Lung (tissue), 12 donors: Measurements from ENCODE around the gene CEP170B. TPM values are rescaled to one million over a fixed set of nuclear protein-coding genes. Genes with fewer than 3 reads are reported as not detected.

Experiments
- ATAC-seq: fragments of 200-7000 bp; cut with Tn5 transposase; one replicate; pipeline ENCODE4 v1.9.1; 2020; ENCODE audit warnings: moderate number of reproducible peaks; ENCODE audit not compliant: insufficient read depth, low FRiP score
- DNase-seq, 3 donors: peaks; one replicate each; pipeline ENCODE4 v3.0.0-alpha.2; 2013 to 2017
- H3K27ac ChIP-seq, 2 donors: one replicate each; pipeline ENCODE4 v1.5.1; 2013; ENCODE audit warnings: mild to moderate bottlenecking in 2 of 2, moderate library complexity in 2 of 2, control low read depth in 1 of 2, inconsistent platforms in 1 of 2, low read depth in 1 of 2, low read length in 1 of 2
- H3K27me3 ChIP-seq, 3 donors: one replicate each; pipeline ENCODE4 v1.5.1; 2013; ENCODE audit warnings: low read length in 2 of 3; ENCODE audit not compliant: control insufficient read depth in 3 of 3, insufficient read depth in 3 of 3
- H3K36me3 ChIP-seq, 4 donors: one replicate each; pipeline ENCODE4 v1.5.1; 2013; ENCODE audit warnings: low read length in 4 of 4, mild to moderate bottlenecking in 1 of 4, moderate library complexity in 1 of 4; ENCODE audit not compliant: control insufficient read depth in 4 of 4, insufficient read depth in 4 of 4
- H3K4me1 ChIP-seq, 5 donors: one replicate each; pipeline ENCODE4 v1.5.1; 2013; ENCODE audit warnings: low read length in 5 of 5, mild to moderate bottlenecking in 2 of 5, moderate library complexity in 1 of 5; ENCODE audit not compliant: control insufficient read depth in 5 of 5, insufficient read depth in 5 of 5
- H3K4me3 ChIP-seq: one replicate; pipeline ENCODE4 v1.5.1; 2013; ENCODE audit warnings: mild to moderate bottlenecking, control low read depth, moderate library complexity
- H3K9ac ChIP-seq, 2 donors: one replicate each; pipeline ENCODE4 v1.5.1; 2013; ENCODE audit warnings: low read length in 2 of 2, control low read depth in 1 of 2; ENCODE audit not compliant: insufficient read depth in 1 of 2
- H3K9me3 ChIP-seq, 4 donors: one replicate each; pipeline ENCODE4 v1.5.1; 2013; ENCODE audit warnings: low read length in 3 of 4, mild to moderate bottlenecking in 1 of 4, moderate library complexity in 1 of 4; ENCODE audit not compliant: control insufficient read depth in 4 of 4, insufficient read depth in 3 of 4
- WGBS, 2 donors: extraction: QIAGEN DNeasy Blood & Tissue Kit; methylation state at CpG; one replicate each; pipeline ENCODE4 v1.1.7; 2013; 5-methylcytosine and 5-hydroxymethylcytosine counted together
- polyA plus RNA-seq, 2 donors: library from polyadenylated mRNA; stranded (reverse); fragments of 200-250 nt; gene quantifications; one replicate each; pipeline ENCODE4 v1.2.1, GENCODE V29; 2013
- total RNA-seq, 2 donors: library from RNA; depleted of rRNA in 1 of 2; stranded (reverse); fragments of >200 nt in 1 of 2; gene quantifications; one replicate each; pipeline ENCODE4 v1.2.1, GENCODE V29; 2014 to 2021
- TF ChIP-seq, protein P1 (sequence below): IDR thresholded peaks from 2 replicates; pipeline ENCODE4 v1.5.1; 2012; ENCODE audit warnings: mild to moderate bottlenecking; ENCODE audit errors: control extremely low read depth, extremely low read depth
- donor health status: control.
- donor health status: control.
- donor health status: Bipolar disorder and iron deficiency.
- donor health status: healthy.
- donor health status: DM: yes; HTN: yes; CAD: no.

The CEP170B gene
- total and polyA plus RNA-seq, 4 donors = 12.1 to 50.3 (median 15.1) TPM

DNA sequence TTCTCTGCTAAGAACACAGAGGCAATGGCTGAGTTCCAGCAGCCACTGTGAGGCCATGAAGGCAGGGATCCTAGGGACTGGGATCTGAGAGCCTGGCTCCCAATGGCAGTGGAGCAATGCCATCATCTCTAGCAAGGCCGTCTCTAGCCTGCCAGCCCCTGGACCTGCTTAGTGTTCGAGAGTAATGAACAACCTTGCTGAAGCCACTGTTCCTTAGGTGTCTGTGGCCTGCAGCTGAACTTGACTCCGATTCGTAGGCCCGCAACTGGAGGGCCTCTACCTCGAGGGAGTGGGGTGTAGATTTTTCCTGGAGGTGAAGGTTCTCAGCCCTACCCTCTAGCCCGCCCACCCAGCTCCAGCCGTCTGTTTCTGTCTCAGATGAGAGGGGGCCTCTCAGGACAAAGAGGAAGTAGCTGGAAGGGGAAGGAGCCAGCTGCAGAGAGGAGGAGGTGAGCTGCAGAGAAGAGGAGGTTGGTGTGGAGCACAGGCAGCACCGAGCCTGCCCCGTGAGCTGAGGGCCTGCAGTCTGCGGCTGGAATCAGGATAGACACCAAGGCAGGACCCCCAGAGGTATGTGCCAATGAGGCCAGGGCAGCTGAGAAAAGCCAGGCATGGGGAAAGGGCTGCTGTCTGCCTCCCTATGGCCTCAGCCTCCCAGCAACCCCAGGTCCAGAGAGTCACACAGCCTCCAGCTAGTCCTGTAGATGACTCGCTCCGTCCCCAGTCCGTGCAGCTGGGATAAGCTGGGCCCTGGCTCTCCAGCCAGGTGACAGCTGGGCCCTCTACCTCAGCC, 59.5 kb downstream of the CEP170B start, which contains the start of gene PLD4:
Gene PLD4, plus strand, starts transcription at position 459 of the 793 bp plus-strand sequence. CDS start 2,262 bp downstream, outside the sequence.
- no peak within 1 kb of the TSS for H3K27ac ChIP-seq
- no peaks in the 10 kb centered on the region for H3K27me3 ChIP-seq
- H3K9ac ChIP-seq = no peak within 1 kb of the TSS
- H3K9me3 ChIP-seq = peaks cover 0 to 7% (median 2%) of the 10 kb centered on the region in 4 donors
- ATAC-seq (no peak), DNase-seq (no peak)
- TF ChIP-seq, protein P1, sequence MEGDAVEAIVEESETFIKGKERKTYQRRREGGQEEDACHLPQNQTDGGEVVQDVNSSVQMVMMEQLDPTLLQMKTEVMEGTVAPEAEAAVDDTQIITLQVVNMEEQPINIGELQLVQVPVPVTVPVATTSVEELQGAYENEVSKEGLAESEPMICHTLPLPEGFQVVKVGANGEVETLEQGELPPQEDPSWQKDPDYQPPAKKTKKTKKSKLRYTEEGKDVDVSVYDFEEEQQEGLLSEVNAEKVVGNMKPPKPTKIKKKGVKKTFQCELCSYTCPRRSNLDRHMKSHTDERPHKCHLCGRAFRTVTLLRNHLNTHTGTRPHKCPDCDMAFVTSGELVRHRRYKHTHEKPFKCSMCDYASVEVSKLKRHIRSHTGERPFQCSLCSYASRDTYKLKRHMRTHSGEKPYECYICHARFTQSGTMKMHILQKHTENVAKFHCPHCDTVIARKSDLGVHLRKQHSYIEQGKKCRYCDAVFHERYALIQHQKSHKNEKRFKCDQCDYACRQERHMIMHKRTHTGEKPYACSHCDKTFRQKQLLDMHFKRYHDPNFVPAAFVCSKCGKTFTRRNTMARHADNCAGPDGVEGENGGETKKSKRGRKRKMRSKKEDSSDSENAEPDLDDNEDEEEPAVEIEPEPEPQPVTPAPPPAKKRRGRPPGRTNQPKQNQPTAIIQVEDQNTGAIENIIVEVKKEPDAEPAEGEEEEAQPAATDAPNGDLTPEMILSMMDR = no peak
- H3K36me3 ChIP-seq = no peaks in the 10 kb centered on the region
- WGBS, 2 donors = 37 to 71% methylated on average over 14 of the region's 14 CpGs
- H3K4me1 ChIP-seq = no peaks in the 10 kb centered on the region
- H3K4me3 ChIP-seq = no peak within 1 kb of the TSS

DNA sequence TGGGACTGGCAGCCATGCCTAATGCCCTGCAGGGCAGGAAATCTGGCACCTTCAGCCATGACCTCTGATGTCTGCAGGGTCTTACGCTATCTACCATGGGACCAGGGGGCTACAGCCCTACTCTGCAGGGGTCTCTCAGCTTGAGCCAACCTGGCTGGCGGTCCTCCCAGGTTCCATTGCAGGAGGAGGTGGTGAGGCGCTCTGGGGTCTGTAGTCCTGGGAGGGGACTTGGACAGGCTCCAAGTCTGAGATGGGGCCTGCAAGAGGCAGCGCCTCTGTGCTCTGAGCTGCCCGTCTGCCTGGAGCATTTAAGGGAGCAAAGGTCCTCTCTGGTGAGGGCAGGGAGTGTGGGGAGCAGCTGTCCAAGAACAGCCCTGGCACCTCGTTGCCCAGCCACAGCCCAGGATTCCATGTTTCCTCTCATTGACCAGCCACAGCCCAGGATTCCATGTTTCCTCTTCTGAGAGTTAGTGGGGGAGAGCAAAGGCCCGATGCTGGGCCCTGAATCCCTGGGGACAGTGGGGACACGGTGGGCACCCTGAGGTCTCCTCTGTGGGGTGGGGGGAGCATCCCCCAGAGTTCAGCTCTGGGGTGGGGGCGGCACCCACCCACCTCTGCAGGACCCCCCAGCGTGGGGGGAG, 60.3 kb downstream of the CEP170B start:
- H3K9me3 ChIP-seq = peaks cover 0 to 7% (median 2%) of the 10 kb centered on the region in 4 donors
- no peaks in the 10 kb centered on the region for H3K4me1 ChIP-seq
- ATAC-seq (no peak), DNase-seq (no peak)
- no peak overlapping the region for H3K9ac ChIP-seq
- H3K27me3 ChIP-seq = no peaks in the 10 kb centered on the region
- WGBS, 2 donors = 61 to 64% methylated on average over 10 of the region's 10 CpGs
- H3K27ac ChIP-seq = no peak overlapping the region
- TF ChIP-seq, protein P1 = no peak
- no peaks in the 10 kb centered on the region for H3K36me3 ChIP-seq
- H3K4me3 ChIP-seq = no peak overlapping the region

DNA sequence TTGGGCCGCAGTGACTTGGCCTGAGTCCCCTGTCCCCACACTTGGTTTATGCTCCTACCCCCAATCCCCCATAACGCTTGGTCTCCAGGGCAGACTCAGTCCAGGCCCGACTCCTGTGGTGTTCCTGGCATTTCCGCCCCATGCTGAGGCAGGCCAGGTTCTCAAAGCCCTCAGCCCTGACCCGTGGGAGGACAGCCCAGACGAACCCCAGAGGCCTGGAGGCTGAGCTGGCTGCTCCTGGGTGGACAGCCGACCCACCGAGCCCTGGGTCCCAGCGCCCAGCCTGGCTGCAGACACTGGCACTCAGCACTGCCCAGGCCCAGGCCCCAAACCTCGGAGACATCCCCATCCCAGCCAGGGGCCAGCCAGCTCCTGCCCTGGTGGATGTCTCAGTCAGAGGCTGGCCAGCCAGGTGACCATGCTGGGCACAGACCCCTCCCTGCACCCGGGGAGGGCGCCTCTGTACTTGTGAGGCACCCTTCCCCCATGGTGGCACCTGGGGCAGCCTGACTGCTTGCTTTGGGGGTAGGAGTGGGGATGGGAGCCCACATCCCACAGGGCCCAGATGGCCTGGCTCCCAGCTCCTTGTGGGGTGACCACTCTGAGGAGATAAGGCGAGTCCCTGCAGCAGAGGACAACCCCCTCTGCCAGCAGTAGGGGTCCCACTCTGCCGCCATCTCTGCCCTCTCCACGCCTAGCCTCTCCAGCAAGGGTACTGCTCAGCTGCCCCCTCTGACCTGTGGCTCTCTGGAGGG, 61.0 kb downstream of the CEP170B start:
- Histone ChIP-seq H3K4me1 (no peaks in the 10 kb centered on the region), H3K27ac (no peak overlapping the region), H3K36me3 (no peaks in the 10 kb centered on the region), H3K27me3 (no peaks in the 10 kb centered on the region), H3K9ac (no peak overlapping the region), H3K4me3 (no peak overlapping the region), H3K9me3 (peaks cover 0 to 7% (median 2%) of the 10 kb centered on the region in 4 donors)
- TF ChIP-seq, protein P1 = no peak
- DNase-seq = no peak
- 76 to 80% methylated on average over 12 to 15 of the region's 15 CpGs for WGBS, 2 donors
- no peak for ATAC-seq
